Measurements from ENCODE around the gene KRT16.

GRCh38 chr17:41571561-41572434 is 40.8 kb downstream of the KRT16 start, which contains the start of gene KRT9:
- TF ChIP-seq CTCF (IDR thresholded peaks at IDR 0.05) (no peak), EZH2 (IDR thresholded peaks at IDR 0.05) (no peak)
